Hippocampal formation (tissue), 2 donors: ENCODE measurements around the gene CTSD.

Experiments
- DNase-seq, 2 donors: peaks; one replicate each; lab custom pipeline; 2025; lab: John Stamatoyannopoulos, UW

CTSD gene

DNA sequence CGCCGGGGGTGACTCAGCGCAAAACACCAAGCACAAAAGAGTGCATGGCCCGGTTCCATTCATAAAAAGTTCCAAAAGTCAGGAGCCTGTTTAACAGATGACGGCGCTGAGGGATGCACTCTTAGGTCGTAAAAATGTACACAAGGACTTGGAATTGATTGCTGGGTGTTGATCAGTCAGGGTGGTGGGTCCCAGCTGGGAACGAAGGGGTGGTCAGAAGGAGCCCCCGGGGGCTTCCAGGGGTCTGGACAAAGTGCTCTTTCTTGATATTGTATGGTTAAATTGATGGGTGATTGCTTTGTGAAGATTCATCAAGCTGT, 34.1 kb downstream of the CTSD start:
- DNase-seq: no peak

DNA sequence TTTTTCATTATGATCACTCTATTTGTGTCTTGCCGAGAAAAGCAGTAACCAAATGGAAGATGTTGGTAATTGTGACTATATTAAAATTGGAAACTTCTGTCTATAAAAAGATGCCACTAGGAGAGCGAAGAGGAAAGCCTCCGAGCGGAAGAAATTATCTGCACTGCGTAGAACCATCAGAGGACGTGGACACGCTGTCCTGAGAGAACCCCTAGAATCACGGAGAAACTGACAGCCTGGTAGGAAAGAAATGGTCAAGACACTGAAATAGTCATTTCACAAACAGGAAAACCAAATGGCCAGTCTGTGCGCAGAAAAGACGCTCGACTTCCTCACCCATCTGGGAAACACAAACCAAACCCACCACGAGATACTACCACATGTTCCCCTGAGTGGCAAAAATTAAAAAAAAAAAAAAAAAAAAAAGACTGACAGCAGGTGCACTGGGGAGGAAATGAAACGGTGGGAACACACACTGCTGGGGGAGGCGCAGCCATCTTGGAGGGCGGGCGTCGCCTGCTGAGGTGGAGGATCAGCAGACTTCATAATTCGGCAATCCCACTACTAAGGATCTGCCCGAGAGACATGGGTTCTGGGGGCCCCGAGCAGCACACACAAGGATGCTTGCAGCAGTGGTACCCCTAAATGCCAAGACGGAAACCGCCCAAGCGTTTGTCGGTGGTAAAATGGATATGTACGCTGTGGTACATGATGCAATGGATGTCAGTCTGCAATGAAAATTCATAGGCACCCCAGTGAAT, 34.6 kb downstream of the CTSD start:
- no peak for DNase-seq

DNA sequence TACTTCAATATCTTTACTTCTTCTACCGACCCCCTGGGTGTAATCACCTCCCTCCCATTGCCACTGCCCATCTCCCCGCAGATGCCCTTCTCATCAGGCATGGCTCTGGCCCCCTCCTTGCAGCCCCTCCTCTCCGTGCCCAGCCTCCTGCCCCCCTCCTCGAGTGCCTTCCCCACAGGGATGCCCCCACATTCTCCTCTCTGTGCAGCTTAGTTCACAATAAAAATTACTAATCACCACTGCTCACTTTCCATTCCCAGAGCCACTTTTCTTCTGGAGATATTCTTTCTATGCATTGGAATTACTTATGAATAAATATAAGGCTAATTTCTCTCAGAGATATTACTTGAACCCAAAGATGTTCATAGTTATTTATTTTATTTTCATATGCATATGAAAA, 35.4 kb downstream of the CTSD start:
- DNase-seq: no peak

DNA sequence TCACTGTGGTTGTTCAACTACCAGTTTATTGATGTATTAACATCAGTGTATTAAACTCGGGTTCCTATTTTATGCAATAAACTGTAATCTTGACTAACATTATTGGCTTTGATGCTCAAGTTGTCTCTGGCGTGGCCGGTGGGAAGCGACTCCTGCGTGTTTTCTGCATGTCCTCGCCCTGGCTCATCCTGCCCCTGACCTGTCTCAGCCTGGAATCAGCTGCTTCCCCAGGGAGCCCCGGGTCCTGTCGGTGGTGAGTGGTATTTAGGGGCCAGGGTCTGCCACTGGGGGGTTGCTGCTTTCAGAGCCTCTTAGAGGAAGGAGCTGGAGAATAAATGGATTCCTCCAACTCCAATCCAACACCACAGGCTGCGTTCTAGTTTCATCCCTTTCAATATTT, 35.9 kb downstream of the CTSD start:
- no peak for DNase-seq

DNA sequence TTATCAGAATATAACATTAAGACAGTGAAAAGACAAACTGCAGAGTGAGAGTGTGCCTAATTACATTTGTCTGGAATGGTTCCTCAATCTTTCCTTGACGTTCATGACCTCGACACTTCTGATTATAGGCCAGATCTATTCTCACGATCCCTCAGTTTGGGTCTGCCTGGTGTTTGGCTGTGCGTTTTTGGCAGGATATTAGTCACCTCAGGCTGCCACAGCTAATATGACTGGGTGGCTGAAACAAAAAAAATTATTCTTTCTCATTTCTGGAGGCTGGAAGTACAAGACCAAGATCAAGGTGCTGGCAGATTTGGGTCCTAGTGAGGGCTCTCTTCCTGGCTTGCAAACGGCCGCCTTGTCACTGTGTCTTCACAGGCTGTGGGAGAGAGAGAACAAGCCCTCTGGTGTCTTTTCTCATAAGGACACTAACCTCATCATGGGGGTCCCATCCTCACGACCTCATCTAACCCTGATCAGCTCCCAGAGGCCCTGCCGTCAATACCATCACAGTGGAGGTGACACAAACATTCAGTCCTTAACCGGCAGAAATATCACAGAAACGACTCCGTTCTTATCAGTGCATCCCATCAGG, 36.5 kb downstream of the CTSD start:
- DNase-seq: no peak

DNA sequence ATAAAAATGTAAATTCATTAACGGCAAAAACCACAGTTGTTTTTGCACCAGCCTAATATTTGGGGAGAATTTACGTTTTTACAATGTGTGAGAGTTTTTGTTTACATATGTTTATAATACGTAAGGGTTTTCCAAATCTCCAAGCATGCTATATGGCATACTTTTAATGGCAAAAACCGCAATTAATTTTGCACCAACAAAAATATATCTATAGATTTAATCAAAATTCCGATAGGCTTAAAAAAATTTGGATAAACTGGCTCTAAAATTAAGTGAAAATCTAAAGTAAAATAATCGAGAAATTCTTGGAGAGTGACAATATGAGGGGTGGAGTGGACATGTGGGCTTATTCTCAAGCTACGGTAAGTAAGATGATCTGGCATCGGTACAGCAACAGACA, 43.9 kb downstream of the CTSD start:
- no peak for DNase-seq

DNA sequence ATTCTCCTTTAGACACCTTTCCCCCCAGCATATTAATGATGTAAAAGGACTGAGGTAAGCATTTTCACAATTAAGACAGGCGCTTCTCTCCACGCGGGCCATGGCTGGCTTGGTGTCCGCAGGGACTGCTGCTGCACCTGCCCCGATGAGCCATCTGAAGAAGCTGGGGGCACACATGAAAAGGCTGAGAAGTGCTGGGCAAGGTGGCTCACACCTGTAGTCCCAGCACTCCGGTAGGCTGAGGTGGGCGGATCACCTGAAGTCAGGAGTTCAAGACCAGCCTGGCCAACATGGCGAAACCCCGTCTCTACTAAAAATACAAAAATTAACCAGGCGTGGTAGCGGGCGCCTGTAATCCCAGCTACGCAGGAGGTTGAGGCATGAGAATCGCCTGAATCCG, 45.4 kb downstream of the CTSD start:
- DNase-seq: no peak

DNA sequence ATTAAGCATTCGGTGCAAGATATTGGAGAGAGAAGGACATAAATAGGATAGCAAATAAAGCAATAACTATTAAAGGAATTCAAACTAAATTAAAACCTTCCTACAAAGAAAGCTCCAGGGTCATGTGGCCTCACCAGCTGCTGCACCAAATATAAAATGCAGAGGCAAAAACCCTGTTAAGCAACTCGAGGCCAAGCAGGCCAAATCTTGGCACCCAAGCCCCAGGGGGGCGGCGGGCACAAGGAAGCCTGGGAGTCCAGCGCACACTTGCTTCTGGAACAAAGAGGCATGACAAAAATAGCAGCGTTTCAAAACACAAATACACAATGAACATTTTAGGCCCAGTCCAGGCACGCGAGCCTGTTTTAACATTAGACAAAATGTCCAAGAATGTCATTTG, 46.0 kb downstream of the CTSD start:
- DNase-seq: no peak

DNA sequence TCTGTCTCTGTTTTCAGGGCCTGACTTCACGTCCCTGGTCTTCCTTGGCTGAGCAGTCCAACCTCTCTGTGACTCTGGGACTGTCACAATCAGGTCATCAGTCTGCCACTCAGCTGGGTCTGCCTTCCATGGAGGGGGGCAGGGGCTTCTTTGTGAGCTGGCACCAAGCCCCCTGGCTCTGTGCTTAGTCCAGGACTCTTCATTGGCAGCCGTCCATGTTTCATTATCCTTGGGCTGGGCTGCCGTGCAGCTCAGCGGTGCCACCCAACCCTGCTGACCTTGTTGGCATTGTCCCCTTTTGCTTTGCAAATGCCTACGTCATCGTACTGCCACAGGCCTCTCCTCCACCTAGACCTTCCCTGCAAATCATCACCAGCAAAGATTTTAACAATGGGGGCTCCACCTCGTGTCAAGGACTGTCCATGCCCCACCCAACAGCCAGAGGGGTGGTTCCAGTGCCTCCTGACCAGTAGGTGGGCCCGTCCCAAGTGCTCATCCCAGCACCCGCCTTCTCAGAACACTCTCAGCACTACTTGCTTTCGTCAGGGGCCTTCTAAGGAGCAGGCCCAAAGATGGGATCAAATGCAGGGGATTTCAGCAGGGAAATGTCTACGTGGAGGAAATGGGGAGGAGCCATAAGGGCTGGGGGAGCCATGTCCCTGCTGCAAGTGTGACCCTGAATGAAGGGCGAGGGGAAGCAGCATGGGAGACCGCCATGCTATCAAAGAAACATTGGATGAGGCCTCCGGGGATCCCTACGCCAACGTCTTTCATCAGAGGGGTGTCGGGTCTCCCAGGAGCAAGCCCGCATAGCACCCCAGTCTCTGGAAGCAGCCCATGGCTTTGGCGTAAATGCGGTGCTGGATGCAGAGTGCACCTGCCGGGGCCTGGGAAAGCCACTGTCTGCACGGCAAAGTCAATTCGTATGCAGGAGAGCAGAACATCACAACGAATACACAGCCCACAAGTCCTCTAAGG, 48.5 kb downstream of the CTSD start:
- no peak for DNase-seq

DNA sequence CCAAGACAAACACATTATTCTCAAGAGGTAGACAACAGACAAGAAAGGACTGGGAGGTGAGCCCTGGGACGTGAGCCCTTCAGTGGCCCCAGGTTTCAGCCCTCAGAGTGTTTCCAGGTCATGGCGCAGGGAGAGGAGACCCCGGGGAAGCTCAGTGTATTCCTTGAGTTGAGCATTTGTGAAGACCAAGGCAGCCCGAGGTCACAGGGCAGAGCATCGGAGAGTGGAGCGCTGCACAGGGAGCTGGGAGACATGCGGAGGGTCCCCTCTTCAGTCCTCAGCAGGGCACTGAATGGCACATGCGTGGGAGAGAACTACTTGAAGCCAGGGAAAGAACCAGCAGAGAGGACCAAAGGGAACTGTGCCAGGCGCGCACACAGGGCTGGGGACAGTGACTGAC, 55.0 kb downstream of the CTSD start:
- no peak for DNase-seq

DNA sequence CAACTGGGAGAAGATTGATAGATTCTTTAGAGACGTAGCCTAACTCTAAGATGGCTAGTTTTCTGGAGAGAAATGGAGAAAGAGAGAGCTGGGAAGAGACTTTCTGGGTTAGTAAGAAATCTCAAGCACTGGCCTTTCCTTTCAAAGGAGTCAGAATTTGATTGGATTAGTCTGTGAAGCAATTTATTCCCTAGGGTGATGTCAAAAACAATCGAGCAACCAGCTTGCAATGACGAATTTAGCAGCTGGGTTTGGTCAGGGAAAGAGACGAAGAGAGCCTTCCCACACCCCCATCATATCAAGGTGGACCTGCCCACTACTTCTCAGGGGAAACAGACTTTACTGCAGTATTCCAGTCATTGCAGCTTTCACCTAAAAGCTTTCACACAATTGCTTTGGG, 56.0 kb downstream of the CTSD start:
- DNase-seq: no peak

DNA sequence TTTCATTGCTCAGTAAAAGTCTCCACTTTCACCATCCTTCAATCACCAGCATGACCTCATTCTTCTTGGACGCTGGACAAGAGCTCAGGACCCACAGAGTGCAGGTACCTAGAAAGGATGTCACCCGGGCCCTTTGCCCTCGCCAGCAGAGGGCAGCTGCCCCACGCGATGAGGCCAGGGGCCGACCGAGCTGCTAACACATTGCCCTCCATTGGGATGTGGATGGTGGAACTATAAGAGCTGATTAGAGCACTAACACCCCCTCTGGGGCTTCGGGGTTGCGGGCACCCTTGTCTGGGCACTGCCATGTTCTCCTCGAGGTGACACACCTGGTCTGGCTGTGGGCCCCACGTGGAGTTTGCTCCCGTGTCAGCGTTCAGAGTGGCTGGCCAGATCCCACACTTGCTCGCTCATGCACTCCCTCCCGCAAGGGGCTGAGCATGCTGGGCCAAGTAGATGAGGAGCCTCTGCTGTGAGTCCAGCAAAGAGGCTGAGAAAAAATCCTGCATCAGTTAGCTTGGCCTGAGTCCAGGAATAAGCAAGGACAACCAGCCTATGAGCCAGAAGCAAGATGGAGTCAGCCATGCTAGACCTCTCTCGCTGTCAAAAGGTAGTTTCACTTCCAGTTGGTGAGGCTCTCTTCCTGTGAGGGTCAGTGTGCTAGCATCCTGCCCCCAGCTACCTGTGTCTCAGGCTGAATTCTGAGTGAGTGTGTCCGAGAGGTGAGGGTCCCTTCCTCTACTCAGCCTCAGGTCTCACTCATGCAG, 56.9 kb downstream of the CTSD start:
- DNase-seq: no peak

DNA sequence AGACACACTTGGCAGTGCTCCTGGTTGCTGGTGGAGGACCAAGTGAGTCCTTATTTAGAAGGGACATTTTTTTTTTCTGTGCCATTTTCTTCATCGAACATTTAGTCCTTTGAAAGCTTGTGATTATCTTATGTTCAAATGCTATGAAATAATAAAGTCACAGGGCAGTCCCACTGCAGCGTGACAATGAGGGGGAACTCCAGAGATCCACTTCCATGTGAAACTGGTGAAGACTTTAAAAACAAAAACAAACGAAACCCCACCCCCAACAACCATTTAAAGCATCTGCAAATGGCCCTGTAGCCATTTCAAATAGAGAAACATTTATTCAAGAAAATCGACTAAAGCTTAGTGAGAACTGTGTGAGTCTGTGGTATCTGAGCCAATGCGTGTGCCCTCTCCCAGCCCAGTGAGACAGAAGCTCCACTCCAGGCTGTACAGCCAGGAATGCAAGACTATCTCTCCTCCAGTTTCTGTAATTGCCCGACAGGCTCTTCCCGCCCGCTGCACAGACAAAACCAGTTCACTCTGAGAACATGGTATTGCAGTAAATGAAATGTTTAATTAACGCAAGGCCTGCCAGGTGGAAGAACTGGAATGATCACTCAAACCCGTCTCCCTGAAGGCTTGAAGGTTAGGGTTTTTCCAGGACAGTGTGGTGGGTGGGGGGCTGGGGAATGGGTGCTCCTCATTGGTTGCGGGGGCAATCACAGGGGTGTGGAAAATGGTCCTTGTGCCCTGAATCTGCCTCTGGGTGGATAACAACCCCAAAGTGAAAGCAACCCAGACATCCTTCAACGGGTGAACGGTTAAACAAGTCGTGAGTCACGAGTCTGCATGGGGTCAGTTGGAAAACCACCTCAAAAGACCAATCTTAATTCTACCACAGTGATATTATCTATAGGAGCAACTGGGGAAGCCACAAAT, 58.3 kb downstream of the CTSD start:
- DNase-seq: no peak

DNA sequence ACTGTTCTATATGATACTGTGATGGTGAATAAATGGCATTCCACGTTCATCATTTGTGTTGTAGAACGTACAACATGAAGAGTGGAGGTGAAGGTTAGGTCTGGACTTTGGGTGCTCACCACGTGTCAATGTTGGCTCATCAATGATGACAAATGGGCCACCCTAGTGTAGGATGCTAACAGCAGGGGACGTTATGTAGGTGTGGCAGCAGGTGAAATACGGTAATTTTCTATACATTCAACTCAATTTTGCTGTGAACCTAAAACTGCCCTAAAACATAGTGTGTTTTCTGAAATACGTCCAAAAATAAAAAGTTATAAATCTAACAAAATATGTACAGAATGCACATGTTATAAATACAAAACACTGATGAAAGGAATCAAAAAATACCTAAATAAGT, 60.6 kb downstream of the CTSD start:
- DNase-seq: no peak
